Mesenchymal stem cell (in vitro differentiated cells and primary cell): Measurements from ENCODE around the gene KLHL3.

ENCODE experiments used
- DNase-seq: peaks from one replicate; pipeline ENCODE4 v3.0.0-alpha.2; 2013
- H2AFZ ChIP-seq: one replicate; pipeline ENCODE4 v1.6.1; 2013; ENCODE audit warnings: low read depth, mild to moderate bottlenecking, control low read depth, inconsistent platforms, low read length, moderate library complexity
- H2AK5ac ChIP-seq: 2 replicates; pipeline ENCODE4 v1.6.1; 2013; ENCODE audit warnings: low read length, moderate library complexity, mild to moderate bottlenecking, inconsistent platforms; ENCODE audit not compliant: severe bottlenecking
- H2BK120ac ChIP-seq: one replicate; pipeline ENCODE4 v1.6.1; 2013; ENCODE audit warnings: low read depth, mild to moderate bottlenecking, inconsistent platforms, low read length, moderate library complexity
- H2BK12ac ChIP-seq, 2 experiments: one replicate each; pipeline ENCODE4 v1.6.1; 2013; ENCODE audit warnings: inconsistent platforms in 2 of 2, low read length in 2 of 2, mild to moderate bottlenecking in 2 of 2, moderate library complexity in 2 of 2, control low read depth in 1 of 2
- H2BK15ac ChIP-seq: one replicate; pipeline ENCODE4 v1.6.1; 2013; ENCODE audit warnings: mild to moderate bottlenecking, low read depth, inconsistent platforms; ENCODE audit not compliant: poor library complexity, severe bottlenecking
- H2BK5ac ChIP-seq: 2 replicates; pipeline ENCODE4 v1.6.1; 2013; ENCODE audit warnings: low read depth, mild to moderate bottlenecking, low read length, control low read depth, inconsistent platforms; ENCODE audit not compliant: poor library complexity, severe bottlenecking
- H3K14ac ChIP-seq, 2 experiments: one replicate each; pipeline ENCODE4 v1.6.1; 2013; ENCODE audit warnings: inconsistent platforms in 2 of 2, low read length in 2 of 2, control low read depth in 1 of 2, mild to moderate bottlenecking in 1 of 2, moderate library complexity in 1 of 2
- H3K18ac ChIP-seq, 2 experiments: one replicate each; pipeline ENCODE4 v1.6.1; 2013; ENCODE audit warnings: inconsistent platforms in 2 of 2, low read length in 2 of 2, control low read depth in 1 of 2, low read depth in 1 of 2, mild to moderate bottlenecking in 1 of 2
- H3K23ac ChIP-seq, 2 experiments: one replicate each; pipeline ENCODE4 v1.6.1; 2013; ENCODE audit warnings: inconsistent platforms in 2 of 2, low read length in 2 of 2, mild to moderate bottlenecking in 2 of 2, moderate library complexity in 2 of 2, control low read depth in 1 of 2
- H3K27ac ChIP-seq: 2 replicates; pipeline ENCODE4 v1.5.1; 2013; ENCODE audit warnings: mild to moderate bottlenecking, moderate library complexity, low read length, control low read depth, inconsistent platforms; ENCODE audit not compliant: poor library complexity, severe bottlenecking
- H3K27me3 ChIP-seq, 2 experiments: 2 replicates each; pipeline versions ENCODE4 v1.6.1 to v1.7.0; 2013; ENCODE audit warnings: low read length in 2 of 2, mild to moderate bottlenecking in 2 of 2, moderate library complexity in 2 of 2, control low read depth in 1 of 2, inconsistent platforms in 1 of 2; ENCODE audit not compliant: control insufficient read depth in 1 of 2, insufficient read depth in 1 of 2
- H3K36me3 ChIP-seq, 2 experiments: 2 replicates each; pipeline versions ENCODE4 v1.6.1 to v1.7.0; 2013; ENCODE audit warnings: low read length in 2 of 2, control low read depth in 1 of 2, inconsistent platforms in 1 of 2, low read depth in 1 of 2, mild to moderate bottlenecking in 1 of 2; ENCODE audit not compliant: insufficient read depth in 2 of 2, control insufficient read depth in 1 of 2
- H3K4ac ChIP-seq, 2 experiments: one replicate each; pipeline ENCODE4 v1.6.1; 2013; ENCODE audit warnings: inconsistent platforms in 2 of 2, low read length in 2 of 2, mild to moderate bottlenecking in 2 of 2, moderate library complexity in 2 of 2, control low read depth in 1 of 2, low read depth in 1 of 2
- H3K4me1 ChIP-seq: 2 replicates; pipeline ENCODE4 v1.6.1; 2013; ENCODE audit warnings: low read depth, low read length, control low read depth; ENCODE audit not compliant: control insufficient read depth, insufficient read depth
- H3K4me2 ChIP-seq: 2 replicates; pipeline ENCODE4 v1.6.1; 2013; ENCODE audit warnings: low read length, mild to moderate bottlenecking, inconsistent platforms; ENCODE audit not compliant: poor library complexity, severe bottlenecking
- H3K4me3 ChIP-seq, 2 experiments: 2 replicates each; pipeline versions ENCODE4 v1.5.1 to v1.7.0; 2013; ENCODE audit warnings: low read length in 2 of 2, mild to moderate bottlenecking in 2 of 2, control low read depth in 1 of 2, low read depth in 1 of 2; ENCODE audit not compliant: insufficient read depth in 1 of 2
- H3K79me1 ChIP-seq: replicated peaks from 2 replicates; pipeline ENCODE4 v1.6.1; 2013; ENCODE audit warnings: mild to moderate bottlenecking, control low read depth, low read length, inconsistent platforms; ENCODE audit not compliant: poor library complexity, severe bottlenecking
- H3K9ac ChIP-seq: 2 replicates; pipeline ENCODE4 v1.7.0; 2013; ENCODE audit warnings: mild to moderate bottlenecking, low read length, moderate library complexity
- H3K9me3 ChIP-seq: 2 replicates; pipeline ENCODE4 v1.7.0; 2013; ENCODE audit warnings: mild to moderate bottlenecking, low read length; ENCODE audit not compliant: control insufficient read depth
- H4K8ac ChIP-seq: one replicate; pipeline ENCODE4 v1.6.1; 2013; ENCODE audit warnings: inconsistent platforms, mild to moderate bottlenecking, low read length, moderate library complexity
- H4K91ac ChIP-seq: one replicate; pipeline ENCODE4 v1.6.1; 2013; ENCODE audit warnings: mild to moderate bottlenecking, low read length, inconsistent platforms
- WGBS: methylation state at CpG from one replicate; pipeline ENCODE4 v1.1.7; 2013; ENCODE audit warnings: mixed read lengths; 5-methylcytosine and 5-hydroxymethylcytosine counted together

KLHL3 gene

GRCh38 chr5:137595396-137596079 is 140.4 kb downstream of the KLHL3 start:
- H3K14ac ChIP-seq, result no peak overlapping the region
- no peak overlapping the region for H3K27ac ChIP-seq
- no peak overlapping the region for H3K9ac ChIP-seq
- no peak overlapping the region for H2BK12ac ChIP-seq
- no peaks in the 10 kb centered on the region for H3K36me3 ChIP-seq
- no peaks in the 10 kb centered on the region for H3K79me1 ChIP-seq
- H2BK15ac ChIP-seq, result no peak overlapping the region
- H3K9me3 ChIP-seq, result no peaks in the 10 kb centered on the region
- no peak overlapping the region for H3K23ac ChIP-seq
- H3K4me2 ChIP-seq, result no peak overlapping the region
- peaks cover 18 to 25% of the 10 kb centered on the region in 2 experiments for H3K27me3 ChIP-seq
- H3K4ac ChIP-seq, result no peak overlapping the region
- no peaks in the 10 kb centered on the region for H3K4me1 ChIP-seq
- H2AFZ ChIP-seq, result no peak overlapping the region
- DNase-seq, result no peak
- H4K91ac ChIP-seq, result no peak overlapping the region
- H2BK120ac ChIP-seq, result no peak overlapping the region
- H4K8ac ChIP-seq, result no peak overlapping the region
- no peak overlapping the region for H3K4me3 ChIP-seq
- WGBS, result 59% methylated on average over 4 of the region's 4 CpGs
- H3K18ac ChIP-seq, result no peak overlapping the region
- no peak overlapping the region for H2BK5ac ChIP-seq
- no peak overlapping the region for H2AK5ac ChIP-seq

- H4K91ac ChIP-seq, result no peak overlapping the region
- no peak overlapping the region for H2BK120ac ChIP-seq
- 63% methylated on average over 1 of the region's 2 CpGs for WGBS
- no peak overlapping the region for H3K23ac ChIP-seq
- no peak overlapping the region for H3K18ac ChIP-seq
- no peak overlapping the region for H2AK5ac ChIP-seq
- H3K4me3 ChIP-seq, result no peak overlapping the region
- no peak overlapping the region for H2BK12ac ChIP-seq
- H3K36me3 ChIP-seq, result no peaks in the 10 kb centered on the region
- no peak overlapping the region for H3K27ac ChIP-seq
- no peak overlapping the region for H3K14ac ChIP-seq
- H3K9me3 ChIP-seq, result no peaks in the 10 kb centered on the region
- no peak overlapping the region for H4K8ac ChIP-seq
- DNase-seq, result no peak
- no peaks in the 10 kb centered on the region for H3K79me1 ChIP-seq
- H3K9ac ChIP-seq, result no peak overlapping the region
- H2BK15ac ChIP-seq, result no peak overlapping the region
- H3K27me3 ChIP-seq, result peaks cover 14 to 20% of the 10 kb centered on the region in 2 experiments
- H3K4ac ChIP-seq, result no peak overlapping the region
- H3K4me2 ChIP-seq, result no peak overlapping the region
- no peak overlapping the region for H2AFZ ChIP-seq
- H3K4me1 ChIP-seq, result no peaks in the 10 kb centered on the region
- H2BK5ac ChIP-seq, result no peak overlapping the region
Observed at GRCh38 chr5:137594717-137595116, 141.2 kb downstream of the KLHL3 start.

- H3K4me2 ChIP-seq, result no peak overlapping the region
- H3K4me1 ChIP-seq, result no peaks in the 10 kb centered on the region
- H2BK12ac ChIP-seq, result no peak overlapping the region
- no peak overlapping the region for H4K91ac ChIP-seq
- 100% methylated on average over 1 of the region's 3 CpGs for WGBS
- H3K79me1 ChIP-seq, result no peaks in the 10 kb centered on the region
- no peak overlapping the region for H3K18ac ChIP-seq
- no peak overlapping the region for H4K8ac ChIP-seq
- H3K4ac ChIP-seq, result no peak overlapping the region
- H3K27me3 ChIP-seq, result peaks cover 5 to 14% of the 10 kb centered on the region in 2 experiments
- no peak overlapping the region for H3K14ac ChIP-seq
- no peak overlapping the region for H2BK120ac ChIP-seq
- H2AFZ ChIP-seq, result no peak overlapping the region
- H3K4me3 ChIP-seq, result no peak overlapping the region
- no peak overlapping the region for H3K27ac ChIP-seq
- no peak for DNase-seq
- no peaks in the 10 kb centered on the region for H3K9me3 ChIP-seq
- no peak overlapping the region for H3K9ac ChIP-seq
- H2BK5ac ChIP-seq, result no peak overlapping the region
- no peak overlapping the region for H2BK15ac ChIP-seq
- H2AK5ac ChIP-seq, result no peak overlapping the region
- no peaks in the 10 kb centered on the region for H3K36me3 ChIP-seq
- H3K23ac ChIP-seq, result no peak overlapping the region
Observed at GRCh38 chr5:137592317-137592716, 143.6 kb downstream of the KLHL3 start.

- Histone ChIP-seq H4K8ac (no peak overlapping the region), H3K36me3 (no peaks in the 10 kb centered on the region), H3K9me3 (peaks cover 10% of the 10 kb centered on the region), H3K4me1 (no peaks in the 10 kb centered on the region), H2BK15ac (no peak overlapping the region), H2BK12ac (no peak overlapping the region), H4K91ac (no peak overlapping the region), H2BK5ac (no peak overlapping the region), H3K4me2 (no peak overlapping the region), H3K18ac (no peak overlapping the region), H3K79me1 (no peaks in the 10 kb centered on the region), H2BK120ac (no peak overlapping the region), H3K23ac (no peak overlapping the region), H2AFZ (no peak overlapping the region), H3K4me3 (no peak overlapping the region), H3K27ac (no peak overlapping the region), H3K4ac (no peak overlapping the region), H3K27me3 (peaks cover 10 to 16% of the 10 kb centered on the region in 2 experiments), H2AK5ac (no peak overlapping the region), H3K14ac (no peak overlapping the region), H3K9ac (no peak overlapping the region)
- no peak for DNase-seq
- WGBS, result 91% methylated on average over 3 of the region's 3 CpGs
Observed at GRCh38 chr5:137589185-137589584, 146.7 kb downstream of the KLHL3 start.
